ENCODE results near the gene RNF38. TPM values are rescaled to one million over a fixed set of nuclear protein-coding genes. Genes with fewer than 3 reads are reported as not detected.
"Not testable (repeated sequence)": the region's sequence is repeated elsewhere in the genome, so short reads cannot be mapped to it uniquely, and the experiment has no call there.

The RNF38 gene
- total RNA-seq, 4 donors from 2014 or later = 18.2 to 79.2 (median 30.6) TPM

GRCh38 chr9:36389590-36389989 is 10.5 kb downstream of the RNF38 start:
- Histone ChIP-seq H3K36me3 (no peaks in the 10 kb centered on the region), H3K9me3 (no peaks in the 10 kb centered on the region), H3K27ac (no peak overlapping the region), H3K4me1 (no peaks in the 10 kb centered on the region), H3K4me3 (no peak overlapping the region), H3K27me3 (no peaks in the 10 kb centered on the region)
- DNase-seq = no peak
- TF ChIP-seq, protein P1, sequence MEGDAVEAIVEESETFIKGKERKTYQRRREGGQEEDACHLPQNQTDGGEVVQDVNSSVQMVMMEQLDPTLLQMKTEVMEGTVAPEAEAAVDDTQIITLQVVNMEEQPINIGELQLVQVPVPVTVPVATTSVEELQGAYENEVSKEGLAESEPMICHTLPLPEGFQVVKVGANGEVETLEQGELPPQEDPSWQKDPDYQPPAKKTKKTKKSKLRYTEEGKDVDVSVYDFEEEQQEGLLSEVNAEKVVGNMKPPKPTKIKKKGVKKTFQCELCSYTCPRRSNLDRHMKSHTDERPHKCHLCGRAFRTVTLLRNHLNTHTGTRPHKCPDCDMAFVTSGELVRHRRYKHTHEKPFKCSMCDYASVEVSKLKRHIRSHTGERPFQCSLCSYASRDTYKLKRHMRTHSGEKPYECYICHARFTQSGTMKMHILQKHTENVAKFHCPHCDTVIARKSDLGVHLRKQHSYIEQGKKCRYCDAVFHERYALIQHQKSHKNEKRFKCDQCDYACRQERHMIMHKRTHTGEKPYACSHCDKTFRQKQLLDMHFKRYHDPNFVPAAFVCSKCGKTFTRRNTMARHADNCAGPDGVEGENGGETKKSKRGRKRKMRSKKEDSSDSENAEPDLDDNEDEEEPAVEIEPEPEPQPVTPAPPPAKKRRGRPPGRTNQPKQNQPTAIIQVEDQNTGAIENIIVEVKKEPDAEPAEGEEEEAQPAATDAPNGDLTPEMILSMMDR (IDR thresholded peaks at IDR 0.05) = no peak
- no peak for TF ChIP-seq POLR2A (IDR thresholded peaks at IDR 0.05)
- intact Hi-C loops (cut with DNase I; ENCODE audit: low total_unique reads) = no loop called here

DNA sequence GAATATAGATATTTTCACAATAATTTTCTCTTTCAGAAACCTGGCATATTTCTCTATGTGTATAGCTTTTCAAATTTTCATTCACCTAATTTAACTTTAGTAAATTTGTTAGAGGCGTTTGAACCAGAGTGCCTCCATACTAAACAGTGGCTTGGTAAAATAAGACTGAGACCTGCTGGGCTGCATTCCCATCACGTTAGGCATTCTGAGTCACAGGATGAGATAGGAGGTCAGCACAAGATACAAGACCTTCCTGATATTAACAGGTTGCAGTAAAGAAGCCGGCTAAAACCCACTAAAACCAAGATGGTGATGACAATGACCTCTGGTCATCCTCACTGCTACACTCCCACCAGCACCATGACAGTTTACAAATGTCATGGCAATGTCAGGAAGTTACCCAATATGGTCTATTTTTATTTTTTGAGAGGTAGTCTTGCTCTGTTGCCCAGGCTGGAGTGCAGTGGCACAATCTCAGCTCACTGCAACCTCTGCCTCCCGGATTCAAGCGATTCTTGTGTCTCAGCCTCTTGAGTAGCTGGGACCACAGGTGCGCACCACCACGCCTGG is 13.6 kb downstream of the RNF38 start:
- DNase-seq; H3K27ac ChIP-seq; H3K36me3 ChIP-seq; H3K9me3 ChIP-seq; intact Hi-C loops (cut with DNase I; ENCODE audit: low total_unique reads); H3K4me1 ChIP-seq; H3K27me3 ChIP-seq; H3K4me3 ChIP-seq: not testable (repeated sequence)

DNA sequence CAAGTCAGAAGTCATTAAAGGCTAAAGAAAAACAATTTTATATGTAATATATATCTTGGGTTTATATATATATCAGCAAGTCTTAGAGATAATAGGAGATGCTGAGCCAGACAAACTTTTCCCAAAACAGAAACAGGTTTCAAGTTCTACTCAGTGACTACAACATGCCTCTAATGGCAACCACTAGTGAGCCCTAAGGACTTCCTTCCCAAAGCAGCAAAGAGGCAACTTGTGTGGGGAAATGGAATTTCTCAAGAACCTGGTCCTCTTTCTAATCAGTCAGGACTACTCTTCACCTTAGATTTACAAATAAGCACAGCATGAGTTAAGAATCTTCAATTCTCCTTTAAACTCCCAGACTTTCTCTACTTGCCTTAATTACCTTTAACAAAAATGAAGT is 17.6 kb downstream of the RNF38 start:
- intact Hi-C loops (cut with DNase I; ENCODE audit: low total_unique reads) = no loop called here
- H3K4me3 ChIP-seq = no peak overlapping the region
- H3K27ac ChIP-seq = no peak overlapping the region
- H3K4me1 ChIP-seq = no peaks in the 10 kb centered on the region
- no peaks in the 10 kb centered on the region for H3K9me3 ChIP-seq
- DNase-seq = no peak
- TF ChIP-seq POLR2A (IDR thresholded peaks at IDR 0.05) = no peak
- TF ChIP-seq, protein P1 (IDR thresholded peaks at IDR 0.05) = no peak
- H3K36me3 ChIP-seq = no peaks in the 10 kb centered on the region
- no peaks in the 10 kb centered on the region for H3K27me3 ChIP-seq

- intact Hi-C loops (cut with DNase I; ENCODE audit: low total_unique reads) = no loop called here
- Histone ChIP-seq H3K36me3 (no peaks in the 10 kb centered on the region), H3K27me3 (no peaks in the 10 kb centered on the region), H3K9me3 (no peaks in the 10 kb centered on the region), H3K27ac (no peak overlapping the region), H3K4me1 (no peaks in the 10 kb centered on the region), H3K4me3 (no peak overlapping the region)
- no peak for DNase-seq
- TF ChIP-seq, protein P1 (IDR thresholded peaks at IDR 0.05) = no peak
- TF ChIP-seq POLR2A (IDR thresholded peaks at IDR 0.05) = no peak
Measured at GRCh38 chr9:36364577-36364976, 35.5 kb downstream of the RNF38 start.

DNA sequence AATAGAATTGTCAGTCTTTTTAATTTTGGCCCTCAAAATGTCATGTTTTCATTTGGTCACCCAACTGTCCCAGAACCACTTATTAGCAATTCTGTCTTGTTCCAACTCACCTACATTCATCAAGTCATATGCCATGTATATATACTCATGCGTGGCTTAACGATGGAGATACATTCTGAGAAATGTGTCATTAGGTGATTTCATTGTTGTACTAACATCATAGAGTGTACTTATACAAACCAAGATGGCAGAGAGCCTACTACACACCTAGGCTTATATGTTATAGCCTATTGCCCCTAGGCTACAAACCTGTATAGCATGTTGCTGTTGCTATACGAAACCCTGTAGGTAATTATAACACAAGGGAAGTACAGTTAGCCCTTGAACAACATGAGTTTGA is 36.6 kb downstream of the RNF38 start:
- H3K9me3 ChIP-seq = no peaks in the 10 kb centered on the region
- H3K36me3 ChIP-seq = no peaks in the 10 kb centered on the region
- H3K4me3 ChIP-seq = no peak overlapping the region
- TF ChIP-seq, protein P1 (IDR thresholded peaks at IDR 0.05) = no peak
- no peaks in the 10 kb centered on the region for H3K4me1 ChIP-seq
- DNase-seq = no peak
- no peaks in the 10 kb centered on the region for H3K27me3 ChIP-seq
- no peak overlapping the region for H3K27ac ChIP-seq
- intact Hi-C loops (cut with DNase I; ENCODE audit: low total_unique reads) = no loop called here

- intact Hi-C loops (cut with DNase I; ENCODE audit: low total_unique reads) = no loop called here
- Histone ChIP-seq H3K27me3 (no peaks in the 10 kb centered on the region), H3K4me1 (no peaks in the 10 kb centered on the region), H3K4me3 (no peak overlapping the region), H3K36me3 (no peaks in the 10 kb centered on the region), H3K9me3 (no peaks in the 10 kb centered on the region), H3K27ac (no peak overlapping the region)
- no peak for DNase-seq
- TF ChIP-seq, protein P1 (IDR thresholded peaks at IDR 0.05) = no peak
Measured at GRCh38 chr9:36358486-36358885, 41.6 kb downstream of the RNF38 start.

Measured in uterus (tissue), 4 donors.